GM21825 (cell line): ENCODE measurements around the gene RAB4B.
"Not testable (repeated sequence)": the region's sequence is repeated elsewhere in the genome, so short reads cannot be mapped to it uniquely, and the experiment has no call there.

ENCODE experiments used
- ATAC-seq: cut with Tn5 transposase; IDR thresholded peaks from one replicate; pipeline ENCODE4 v1.9.1; 2021; ENCODE audit warnings: mild to moderate bottlenecking, moderate library complexity; ENCODE audit not compliant: unreplicated experiment

RAB4B gene

GRCh38 chr19:40776932-40777644, 959 bp upstream of the RAB4B start:
- peak; percentile 56 for ATAC-seq

- ATAC-seq, result no peak
Measured at GRCh38 chr19:40777645-40777936, 456 bp upstream of the RAB4B start.

GRCh38 chr19:40778706-40779284, 748 bp downstream of the RAB4B start:
- ATAC-seq, result no peak

GRCh38 chr19:40780582-40780981, 2.5 kb downstream of the RAB4B start:
- no peak for ATAC-seq

GRCh38 chr19:40781140-40781539, 3.1 kb downstream of the RAB4B start:
- no peak for ATAC-seq

- ATAC-seq, result no peak
Measured at GRCh38 chr19:40783711-40784110, 5.7 kb downstream of the RAB4B start.

GRCh38 chr19:40784146-40784545, 6.1 kb downstream of the RAB4B start:
- ATAC-seq, result not testable (repeated sequence)

GRCh38 chr19:40785526-40785925, 7.5 kb downstream of the RAB4B start:
- no peak for ATAC-seq

GRCh38 chr19:40786060-40787037, 8.3 kb downstream of the RAB4B start:
- no peak for ATAC-seq

GRCh38 chr19:40791349-40791748, 13.3 kb downstream of the RAB4B start:
- no peak for ATAC-seq

- ATAC-seq, result no peak
Measured at GRCh38 chr19:40791996-40792395, 13.9 kb downstream of the RAB4B start.

GRCh38 chr19:40797166-40797962, 19.3 kb downstream of the RAB4B start:
- no peak for ATAC-seq

GRCh38 chr19:40797963-40798682, 20.1 kb downstream of the RAB4B start:
- ATAC-seq, result peak; percentile 29

- ATAC-seq, result peak; percentile 65
Measured at GRCh38 chr19:40798683-40799557, 20.9 kb downstream of the RAB4B start, which contains the start of gene EGLN2. Gene EGLN2 (plus strand): TSS chr19:40799191. CDS start chr19:40800573, 1,382 bp downstream.

- no peak for ATAC-seq
Measured at GRCh38 chr19:40799558-40800338, 21.7 kb downstream of the RAB4B start.

GRCh38 chr19:40800339-40800996, 22.4 kb downstream of the RAB4B start:
- no peak for ATAC-seq

- ATAC-seq, result no peak
Measured at GRCh38 chr19:40800997-40801377, 22.9 kb downstream of the RAB4B start.
